Measurements from ENCODE around the gene PLSCR3.

Gene PLSCR3

DNA sequence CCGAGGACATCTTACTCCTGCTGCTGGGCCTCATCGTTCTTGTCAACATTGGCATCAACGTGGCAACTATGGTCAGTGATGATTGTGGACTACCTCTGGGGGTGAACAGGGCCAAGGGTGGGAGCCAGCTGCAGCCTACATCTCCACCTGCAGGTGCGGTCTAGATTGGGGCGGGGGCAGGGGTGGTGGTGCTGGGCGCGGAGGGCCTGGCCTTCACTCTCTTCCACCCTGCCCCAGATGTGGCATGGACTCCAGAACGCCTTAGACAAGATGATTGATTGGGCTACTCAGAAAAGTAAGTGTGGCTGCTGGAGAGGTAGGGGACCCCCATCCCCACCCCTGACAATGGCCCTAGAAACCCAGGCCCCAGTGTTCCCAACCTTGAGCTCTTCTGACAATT lies 31.4 kb upstream of the PLSCR3 start:
- no peak for DNase-seq (ENCODE audit: low spot score)

DNA sequence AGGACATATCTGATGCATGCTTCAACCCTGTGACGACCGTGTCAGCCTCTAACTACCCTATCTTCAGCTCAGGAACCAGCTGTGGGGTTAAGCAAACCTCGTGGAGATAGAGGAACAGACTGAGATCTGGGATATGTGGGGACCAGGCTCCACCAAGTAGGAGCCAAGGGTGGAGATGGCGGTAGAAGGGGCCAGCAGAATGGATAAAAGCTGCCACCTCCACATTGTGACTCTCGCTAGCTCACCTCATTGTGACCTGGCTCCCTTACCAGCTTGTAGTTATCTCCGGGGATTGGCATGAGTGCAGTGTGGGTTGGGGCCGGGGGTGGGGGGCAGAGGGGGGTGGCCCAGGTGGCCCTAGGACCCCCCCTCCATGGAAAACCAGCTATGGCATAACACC lies 31.0 kb upstream of the PLSCR3 start, which contains the start of gene SPEM2:
Gene SPEM2 (plus strand): TSS at position 301 of the 400 bp plus-strand sequence. CDS start 73 bp downstream, at position 374.
- TF ChIP-seq, protein P1, sequence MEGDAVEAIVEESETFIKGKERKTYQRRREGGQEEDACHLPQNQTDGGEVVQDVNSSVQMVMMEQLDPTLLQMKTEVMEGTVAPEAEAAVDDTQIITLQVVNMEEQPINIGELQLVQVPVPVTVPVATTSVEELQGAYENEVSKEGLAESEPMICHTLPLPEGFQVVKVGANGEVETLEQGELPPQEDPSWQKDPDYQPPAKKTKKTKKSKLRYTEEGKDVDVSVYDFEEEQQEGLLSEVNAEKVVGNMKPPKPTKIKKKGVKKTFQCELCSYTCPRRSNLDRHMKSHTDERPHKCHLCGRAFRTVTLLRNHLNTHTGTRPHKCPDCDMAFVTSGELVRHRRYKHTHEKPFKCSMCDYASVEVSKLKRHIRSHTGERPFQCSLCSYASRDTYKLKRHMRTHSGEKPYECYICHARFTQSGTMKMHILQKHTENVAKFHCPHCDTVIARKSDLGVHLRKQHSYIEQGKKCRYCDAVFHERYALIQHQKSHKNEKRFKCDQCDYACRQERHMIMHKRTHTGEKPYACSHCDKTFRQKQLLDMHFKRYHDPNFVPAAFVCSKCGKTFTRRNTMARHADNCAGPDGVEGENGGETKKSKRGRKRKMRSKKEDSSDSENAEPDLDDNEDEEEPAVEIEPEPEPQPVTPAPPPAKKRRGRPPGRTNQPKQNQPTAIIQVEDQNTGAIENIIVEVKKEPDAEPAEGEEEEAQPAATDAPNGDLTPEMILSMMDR (IDR thresholded peaks at IDR 0.05; ENCODE audit: extremely low read depth, missing control alignments), result no peak

More for the DNA sequence above, 31.4 kb upstream of the PLSCR3 start:
- TF ChIP-seq, protein P1 (IDR thresholded peaks at IDR 0.05; ENCODE audit: extremely low read depth, missing control alignments), result no peak

DNA sequence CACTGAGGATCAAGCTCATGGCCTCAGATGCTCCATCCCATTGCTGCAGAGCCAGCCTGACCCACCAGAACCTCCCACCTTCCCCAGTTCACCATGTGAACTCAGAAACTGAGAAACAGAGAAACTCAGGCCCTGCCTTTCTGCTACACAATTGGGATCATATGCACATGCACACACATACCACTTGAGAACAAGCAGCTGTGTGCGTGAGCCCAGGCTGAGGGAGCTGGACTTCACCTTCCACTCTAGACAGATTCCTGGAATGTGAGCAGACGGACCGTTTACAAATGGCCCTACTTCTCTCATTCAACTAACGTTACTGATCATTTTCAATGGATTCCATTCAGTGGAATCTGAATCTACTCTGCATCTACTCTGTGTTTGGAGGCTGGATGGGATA lies 29.4 kb upstream of the PLSCR3 start:
- no peak for DNase-seq (ENCODE audit: low spot score)
- TF ChIP-seq, protein P1 (IDR thresholded peaks at IDR 0.05; ENCODE audit: extremely low read depth, missing control alignments), result no peak

More for the DNA sequence above, 31.0 kb upstream of the PLSCR3 start, which contains the start of gene SPEM2:
- no peak for DNase-seq (ENCODE audit: low spot score)

DNA sequence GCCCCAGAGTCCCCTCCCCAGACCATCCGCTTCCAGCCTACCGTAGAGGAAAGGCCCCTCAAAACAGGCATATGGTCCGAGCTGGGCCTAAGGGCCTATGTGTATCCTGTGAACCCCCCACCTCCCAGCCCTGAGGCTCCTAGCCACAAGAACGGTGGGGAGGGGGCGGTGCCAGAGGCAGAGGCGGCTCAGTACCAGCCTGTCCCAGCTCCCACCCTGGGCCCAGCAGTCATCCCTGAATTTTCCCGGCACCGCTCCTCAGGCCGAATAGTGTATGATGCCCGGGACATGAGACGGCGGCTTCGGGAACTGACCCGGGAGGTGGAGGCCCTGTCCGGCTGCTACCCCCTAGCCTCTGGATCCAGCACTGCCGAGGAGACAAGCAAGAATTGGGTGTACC lies 26.9 kb upstream of the PLSCR3 start:
- DNase-seq (ENCODE audit: low spot score), result no peak
- TF ChIP-seq, protein P1 (IDR thresholded peaks at IDR 0.05; ENCODE audit: extremely low read depth, missing control alignments), result no peak

DNA sequence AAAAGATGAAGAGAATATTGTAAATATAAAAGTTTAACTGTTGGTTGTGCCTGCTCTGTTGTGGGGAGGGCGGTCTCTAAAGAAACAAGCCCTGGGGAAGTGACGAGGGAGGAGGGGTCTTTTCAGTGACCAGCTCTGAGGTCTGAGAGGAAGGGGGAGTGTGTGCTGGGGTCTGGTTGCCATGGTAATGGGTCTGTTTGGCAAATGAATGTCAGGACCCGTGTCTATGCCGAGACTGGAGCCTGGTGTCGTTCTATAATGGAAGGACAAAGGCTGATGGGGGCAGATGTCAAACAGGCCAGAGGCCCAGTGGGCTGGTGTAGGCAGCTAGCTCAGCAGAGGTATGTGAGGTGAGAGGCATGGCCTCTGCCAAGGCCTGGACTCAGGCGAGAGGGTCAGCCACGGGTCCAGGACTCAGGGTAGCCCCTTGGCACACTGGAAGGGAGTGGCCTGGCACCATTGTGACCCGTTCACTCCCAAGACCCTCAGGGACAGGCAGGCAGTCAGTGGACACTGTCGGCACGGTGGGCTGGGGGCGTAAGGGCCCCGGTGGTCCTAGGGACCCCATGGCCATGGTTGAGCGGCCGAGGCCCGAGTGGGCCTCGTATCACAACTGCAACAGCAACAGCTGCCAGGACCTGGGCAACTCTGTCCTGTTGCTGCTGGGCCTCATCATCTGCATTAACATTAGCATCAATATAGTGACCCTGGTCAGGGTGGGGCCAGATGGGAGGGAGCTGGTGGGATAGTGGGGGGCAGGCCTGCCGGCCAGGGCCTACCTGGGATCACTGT lies 25.7 kb upstream of the PLSCR3 start, which contains the start of gene SPEM1:
Gene SPEM1 (plus strand): TSS at position 506 of the 792 bp plus-strand sequence. CDS start 61 bp downstream, at position 567.
- TF ChIP-seq, protein P1 (IDR thresholded peaks at IDR 0.05; ENCODE audit: extremely low read depth, missing control alignments), result no peak
- DNase-seq (ENCODE audit: low spot score), result no peak

DNA sequence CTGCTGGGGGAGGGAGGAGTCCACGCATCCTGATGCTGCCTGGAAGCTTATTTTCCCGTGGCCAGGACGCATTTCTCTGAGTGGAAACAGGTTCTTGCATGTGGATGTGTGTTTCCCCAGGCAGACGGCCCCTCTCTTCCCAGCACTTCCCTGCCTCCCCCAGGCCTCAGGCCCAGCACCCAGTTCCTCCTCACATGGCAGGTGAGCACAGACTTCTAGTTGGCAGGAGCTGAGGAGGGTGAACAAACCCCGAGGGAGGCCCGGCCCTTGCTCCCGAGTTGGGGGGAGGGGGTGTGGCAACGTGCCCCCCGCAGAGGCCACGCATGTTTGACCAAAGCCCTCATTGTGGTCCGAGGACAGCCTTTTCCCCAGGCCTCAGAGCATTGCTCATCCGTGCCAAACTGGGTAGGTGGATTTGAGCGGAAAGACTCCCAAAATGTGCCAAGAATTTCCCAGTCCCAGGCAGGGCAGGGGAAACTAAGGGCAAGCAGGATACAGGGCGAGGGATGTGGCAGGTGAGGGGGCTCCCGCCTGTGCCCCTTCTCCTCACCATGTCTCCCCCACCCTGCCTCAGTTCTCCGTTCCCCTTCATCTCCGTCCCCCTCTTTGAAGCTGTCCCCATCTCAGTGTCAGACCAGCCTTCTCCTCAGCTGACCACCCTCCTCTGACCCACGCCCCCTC lies 24.3 kb upstream of the PLSCR3 start:
- TF ChIP-seq, protein P1 (IDR thresholded peaks at IDR 0.05; ENCODE audit: extremely low read depth, missing control alignments), result no peak
- DNase-seq (ENCODE audit: low spot score), result no peak
